ENCODE data around the gene MGARP. TPM values are rescaled to one million over a fixed set of nuclear protein-coding genes. Genes with fewer than 3 reads are reported as not detected.

Gene MGARP
- total and polyA plus RNA-seq, 9 of the 15 experiments (the other 6 are each of a cell fraction or from before 2014, with no cell fraction given) = 0.11 to 0.45 (median 0.23) TPM; not detected in 4

DNA sequence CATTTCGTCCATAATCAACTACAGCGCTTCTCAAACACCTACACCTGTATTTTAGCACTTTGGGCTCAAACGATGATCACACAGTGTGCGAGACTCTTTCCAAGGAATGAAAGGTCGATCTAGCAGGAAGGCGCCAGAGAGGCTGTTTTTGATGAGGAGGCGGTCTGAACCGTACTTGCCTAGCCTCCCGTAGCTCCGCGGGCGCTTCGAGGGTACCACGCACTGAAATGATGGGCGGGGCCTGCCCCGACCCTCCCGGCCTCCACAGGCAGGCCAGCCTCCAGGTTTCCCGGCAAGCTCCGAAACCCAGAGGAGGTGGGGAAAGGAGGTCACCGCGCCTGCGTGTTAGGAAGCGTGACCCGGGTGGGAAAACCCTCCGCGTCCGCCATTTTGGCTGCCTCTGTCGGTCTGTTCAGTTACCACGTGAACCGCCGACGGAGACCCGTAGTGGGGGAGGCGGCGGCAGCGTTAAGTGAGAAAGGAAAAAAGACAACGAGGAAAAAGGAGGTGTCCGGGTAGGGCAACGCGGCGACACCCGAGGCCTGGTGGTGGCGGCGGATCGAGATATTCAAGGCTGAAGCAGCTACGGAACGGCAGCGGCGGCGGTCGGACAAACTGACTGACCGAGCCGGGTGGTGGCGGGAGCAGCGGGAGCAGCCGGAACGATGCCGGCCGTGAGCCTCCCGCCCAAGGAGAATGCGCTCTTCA, 21.2 kb upstream of the MGARP start, which contains the start of gene NAA15 (continued):
- TF ChIP-seq, protein P1, sequence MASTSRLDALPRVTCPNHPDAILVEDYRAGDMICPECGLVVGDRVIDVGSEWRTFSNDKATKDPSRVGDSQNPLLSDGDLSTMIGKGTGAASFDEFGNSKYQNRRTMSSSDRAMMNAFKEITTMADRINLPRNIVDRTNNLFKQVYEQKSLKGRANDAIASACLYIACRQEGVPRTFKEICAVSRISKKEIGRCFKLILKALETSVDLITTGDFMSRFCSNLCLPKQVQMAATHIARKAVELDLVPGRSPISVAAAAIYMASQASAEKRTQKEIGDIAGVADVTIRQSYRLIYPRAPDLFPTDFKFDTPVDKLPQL (IDR thresholded peaks at IDR 0.05; ENCODE audit: extremely low read depth, insufficient read length) = peak; percentile 31
- peak; percentile 66 for TF ChIP-seq LCOR (CRISPR knock-in tag; IDR thresholded peaks at IDR 0.05)
- peak; percentile 93 for TF ChIP-seq RBFOX2 (IDR thresholded peaks at IDR 0.05; ENCODE audit: low read depth, low read length)
- TF ChIP-seq, protein P2, sequence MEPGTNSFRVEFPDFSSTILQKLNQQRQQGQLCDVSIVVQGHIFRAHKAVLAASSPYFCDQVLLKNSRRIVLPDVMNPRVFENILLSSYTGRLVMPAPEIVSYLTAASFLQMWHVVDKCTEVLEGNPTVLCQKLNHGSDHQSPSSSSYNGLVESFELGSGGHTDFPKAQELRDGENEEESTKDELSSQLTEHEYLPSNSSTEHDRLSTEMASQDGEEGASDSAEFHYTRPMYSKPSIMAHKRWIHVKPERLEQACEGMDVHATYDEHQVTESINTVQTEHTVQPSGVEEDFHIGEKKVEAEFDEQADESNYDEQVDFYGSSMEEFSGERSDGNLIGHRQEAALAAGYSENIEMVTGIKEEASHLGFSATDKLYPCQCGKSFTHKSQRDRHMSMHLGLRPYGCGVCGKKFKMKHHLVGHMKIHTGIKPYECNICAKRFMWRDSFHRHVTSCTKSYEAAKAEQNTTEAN (CRISPR knock-in tag; IDR thresholded peaks at IDR 0.05) = no peak
- TF ChIP-seq NELFE (IDR thresholded peaks at IDR 0.05; ENCODE audit: insufficient read depth, insufficient read length) = no peak
- TF ChIP-seq, protein P3, sequence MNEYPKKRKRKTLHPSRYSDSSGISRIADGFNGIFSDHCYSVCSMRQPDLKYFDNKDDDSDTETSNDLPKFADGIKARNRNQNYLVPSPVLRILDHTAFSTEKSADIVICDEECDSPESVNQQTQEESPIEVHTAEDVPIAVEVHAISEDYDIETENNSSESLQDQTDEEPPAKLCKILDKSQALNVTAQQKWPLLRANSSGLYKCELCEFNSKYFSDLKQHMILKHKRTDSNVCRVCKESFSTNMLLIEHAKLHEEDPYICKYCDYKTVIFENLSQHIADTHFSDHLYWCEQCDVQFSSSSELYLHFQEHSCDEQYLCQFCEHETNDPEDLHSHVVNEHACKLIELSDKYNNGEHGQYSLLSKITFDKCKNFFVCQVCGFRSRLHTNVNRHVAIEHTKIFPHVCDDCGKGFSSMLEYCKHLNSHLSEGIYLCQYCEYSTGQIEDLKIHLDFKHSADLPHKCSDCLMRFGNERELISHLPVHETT (CRISPR knock-in tag; conservative IDR thresholded peaks at IDR 0.05 in 1 of 2, IDR thresholded peaks at IDR 0.05 in 1 of 2) = peak in 1 of 2 experiments; percentile 67; a peak in 1 of 4 replicates
- peak; percentile 50 for TF ChIP-seq MBD2 (IDR thresholded peaks at IDR 0.05; ENCODE audit: borderline replicate concordance, low read depth)
- no peak for TF ChIP-seq NFXL1 (CRISPR knock-in tag; IDR thresholded peaks at IDR 0.05)
- peak; percentile 98 for TF ChIP-seq NR2C1 (IDR thresholded peaks at IDR 0.05)
- peak; percentile 98 for TF ChIP-seq NR2C1 (tag; IDR thresholded peaks at IDR 0.05)
- no peak for TF ChIP-seq ETV6 (IDR thresholded peaks at IDR 0.05; ENCODE audit: borderline replicate concordance in 1 of 2, low read depth in 2 of 2, low read length in 1 of 2)
- 0 out of 2 replicates have a peak, but pooled peaks have one; percentile 48 for TF ChIP-seq ETV6 (CRISPR knock-in tag; IDR thresholded peaks at IDR 0.05; ENCODE audit: borderline replicate concordance)
- no peak for TF ChIP-seq MYBL2 (IDR thresholded peaks at IDR 0.05; ENCODE audit: low read depth)
- TF ChIP-seq MYBL2 (CRISPR knock-in tag; IDR thresholded peaks at IDR 0.05; ENCODE audit: borderline replicate concordance) = no peak
- TF ChIP-seq PHF21A (IDR thresholded peaks at IDR 0.05; ENCODE audit: borderline replicate concordance, low read depth) = no peak
- TF ChIP-seq KDM2B (CRISPR knock-in tag; IDR thresholded peaks at IDR 0.05) = 0 out of 2 replicates have a peak, but pooled peaks have one; percentile 26
- TF ChIP-seq, protein P4, sequence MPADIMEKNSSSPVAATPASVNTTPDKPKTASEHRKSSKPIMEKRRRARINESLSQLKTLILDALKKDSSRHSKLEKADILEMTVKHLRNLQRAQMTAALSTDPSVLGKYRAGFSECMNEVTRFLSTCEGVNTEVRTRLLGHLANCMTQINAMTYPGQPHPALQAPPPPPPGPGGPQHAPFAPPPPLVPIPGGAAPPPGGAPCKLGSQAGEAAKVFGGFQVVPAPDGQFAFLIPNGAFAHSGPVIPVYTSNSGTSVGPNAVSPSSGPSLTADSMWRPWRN (IDR thresholded peaks at IDR 0.05; ENCODE audit: low read depth) = no peak
- TF ChIP-seq SMARCB1 (IDR thresholded peaks at IDR 0.05; ENCODE audit: insufficient read length, low read depth) = no peak
- TF ChIP-seq, protein P5, sequence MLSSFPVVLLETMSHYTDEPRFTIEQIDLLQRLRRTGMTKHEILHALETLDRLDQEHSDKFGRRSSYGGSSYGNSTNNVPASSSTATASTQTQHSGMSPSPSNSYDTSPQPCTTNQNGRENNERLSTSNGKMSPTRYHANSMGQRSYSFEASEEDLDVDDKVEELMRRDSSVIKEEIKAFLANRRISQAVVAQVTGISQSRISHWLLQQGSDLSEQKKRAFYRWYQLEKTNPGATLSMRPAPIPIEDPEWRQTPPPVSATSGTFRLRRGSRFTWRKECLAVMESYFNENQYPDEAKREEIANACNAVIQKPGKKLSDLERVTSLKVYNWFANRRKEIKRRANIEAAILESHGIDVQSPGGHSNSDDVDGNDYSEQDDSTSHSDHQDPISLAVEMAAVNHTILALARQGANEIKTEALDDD (IDR thresholded peaks at IDR 0.05) = peak; percentile 30; the same call in 1 of the 2 replicates
- peak; percentile 89 for TF ChIP-seq PHF20 (IDR thresholded peaks at IDR 0.05; ENCODE audit: partially characterized antibody)
- no peak for TF ChIP-seq ZNF764 (CRISPR knock-in tag; IDR thresholded peaks at IDR 0.05; ENCODE audit: low read depth)
- peak; percentile 47 for TF ChIP-seq HMGN3 (IDR thresholded peaks at IDR 0.05; ENCODE audit: borderline replicate concordance, extremely low read depth, insufficient read length, low read depth, low read length)
- no peak for TF ChIP-seq ZNF436 (CRISPR knock-in tag; IDR thresholded peaks at IDR 0.05)
- TF ChIP-seq CBX1 (IDR thresholded peaks at IDR 0.05; ENCODE audit: low read depth) = 0 out of 2 replicates have a peak, but pooled peaks have one; percentile 71

All from K562 (cell line).